GM06990 (cell line): ENCODE results near the gene ABHD12.
A peak's percentile ranks its signal among the peaks of the same experiment; 100 is the strongest.

ENCODE experiments used
- DNase-seq: peaks from one replicate; pipeline ENCODE4 v3.0.0-alpha.2; 2011; ENCODE audit not compliant: insufficient read length; ENCODE audit errors: extremely low read depth
- H3K27me3 ChIP-seq: replicated peaks from 2 replicates; pipeline ENCODE4 v1.6.0; 2011; ENCODE audit warnings: low read length; ENCODE audit not compliant: control insufficient read depth, insufficient read depth
- H3K36me3 ChIP-seq: 2 replicates; pipeline ENCODE4 v1.5.1; 2011; ENCODE audit warnings: low read length; ENCODE audit not compliant: control insufficient read depth, insufficient read depth
- H3K4me3 ChIP-seq: replicated peaks from 2 replicates; pipeline ENCODE4 v1.5.1; 2011; ENCODE audit warnings: low read depth, mild to moderate bottlenecking, control low read depth, low read length
- CTCF ChIP-seq: IDR thresholded peaks from 2 replicates; pipeline ENCODE4 v1.5.1; 2011; ENCODE audit warnings: low read length, control low read depth, mild to moderate bottlenecking, inconsistent platforms; ENCODE audit not compliant: insufficient read depth, poor library complexity, severe bottlenecking

Gene ABHD12

GRCh38 chr20:25300496-25301170, 90.0 kb downstream of the ABHD12 start:
- Histone ChIP-seq H3K27me3 (no peaks in the 10 kb centered on the region), H3K4me3 (no peak overlapping the region), H3K36me3 (peaks cover 6% of the 10 kb centered on the region)
- no peak for TF ChIP-seq CTCF
- no peak for DNase-seq

GRCh38 chr20:25299806-25300205, 90.8 kb downstream of the ABHD12 start:
- no peaks in the 10 kb centered on the region for H3K27me3 ChIP-seq
- peaks cover 6% of the 10 kb centered on the region for H3K36me3 ChIP-seq
- H3K4me3 ChIP-seq, result no peak overlapping the region
- no peak for DNase-seq
- no peak for TF ChIP-seq CTCF

- Histone ChIP-seq H3K27me3 (no peaks in the 10 kb centered on the region), H3K4me3 (no peak overlapping the region; the same call in 1 of the 2 replicates), H3K36me3 (peaks cover 7% of the 10 kb centered on the region)
- no peak for DNase-seq
- TF ChIP-seq CTCF, result no peak
Measured at GRCh38 chr20:25297141-25297905, 93.3 kb downstream of the ABHD12 start.

- peak; percentile 68 for TF ChIP-seq CTCF
- Histone ChIP-seq H3K4me3 (no peak overlapping the region), H3K36me3 (peaks cover 9% of the 10 kb centered on the region), H3K27me3 (no peaks in the 10 kb centered on the region)
- DNase-seq, result no peak
Measured at GRCh38 chr20:25296094-25297093, 94.2 kb downstream of the ABHD12 start.

GRCh38 chr20:25295386-25296093, 95.1 kb downstream of the ABHD12 start:
- no peak for TF ChIP-seq CTCF
- Histone ChIP-seq H3K27me3 (no peaks in the 10 kb centered on the region), H3K4me3 (no peak overlapping the region), H3K36me3 (peaks cover 15% of the 10 kb centered on the region)
- no peak for DNase-seq
